HAP-1 (cell line): ENCODE results near the gene NODAL.

Source experiments
- DNase-seq, 2 experiments: peaks; one replicate each; pipeline ENCODE4 v3.0.0-alpha.2; 2016 to 2020; ENCODE audit warnings: low spot score in 2 of 2
- H3K27me3 ChIP-seq: fragments of 250-450 bp; sonication (Bioruptor Pico); 2 replicates; pipeline ENCODE4 v1.5.1; 2020; ENCODE audit warnings: low read depth, mild to moderate bottlenecking, moderate library complexity
- H3K36me3 ChIP-seq: fragments of 250-450 bp; sonication (Bioruptor Pico); replicated peaks from 2 replicates; pipeline ENCODE4 v1.5.1; 2020; ENCODE audit warnings: mild to moderate bottlenecking
- H3K4me1 ChIP-seq: fragments of 250-450 bp; sonication (Bioruptor Pico); 2 replicates; pipeline ENCODE4 v1.5.1; 2020; ENCODE audit warnings: mild to moderate bottlenecking
- H3K4me3 ChIP-seq: fragments of 250-450 bp; sonication (Bioruptor Pico); 2 replicates; pipeline ENCODE4 v1.5.1; 2020; ENCODE audit warnings: mild to moderate bottlenecking, moderate library complexity
- H3K9me3 ChIP-seq: fragments of 250-450 bp; sonication (Bioruptor Pico); 2 replicates; pipeline ENCODE4 v1.5.1; 2020; ENCODE audit warnings: mild to moderate bottlenecking, moderate library complexity
- in situ Hi-C: fragments of 300-500 bp; cut with MboI; formaldehyde crosslinking; loops from 3 replicates; pipeline ENCODE4 v1.14.3; 2020; ENCODE audit warnings: low sequenced_read_pairs, inconsistent platforms, mixed read lengths

Gene NODAL

GRCh38 chr10:70458329-70459060, 17.0 kb upstream of the NODAL start:
- in situ Hi-C loops: no loop called here
- Histone ChIP-seq H3K36me3 (no peaks in the 10 kb centered on the region), H3K9me3 (no peaks in the 10 kb centered on the region), H3K4me3 (no peak overlapping the region), H3K4me1 (peaks cover 10% of the 10 kb centered on the region), H3K27me3 (no peaks in the 10 kb centered on the region)
- DNase-seq: no peak

DNA sequence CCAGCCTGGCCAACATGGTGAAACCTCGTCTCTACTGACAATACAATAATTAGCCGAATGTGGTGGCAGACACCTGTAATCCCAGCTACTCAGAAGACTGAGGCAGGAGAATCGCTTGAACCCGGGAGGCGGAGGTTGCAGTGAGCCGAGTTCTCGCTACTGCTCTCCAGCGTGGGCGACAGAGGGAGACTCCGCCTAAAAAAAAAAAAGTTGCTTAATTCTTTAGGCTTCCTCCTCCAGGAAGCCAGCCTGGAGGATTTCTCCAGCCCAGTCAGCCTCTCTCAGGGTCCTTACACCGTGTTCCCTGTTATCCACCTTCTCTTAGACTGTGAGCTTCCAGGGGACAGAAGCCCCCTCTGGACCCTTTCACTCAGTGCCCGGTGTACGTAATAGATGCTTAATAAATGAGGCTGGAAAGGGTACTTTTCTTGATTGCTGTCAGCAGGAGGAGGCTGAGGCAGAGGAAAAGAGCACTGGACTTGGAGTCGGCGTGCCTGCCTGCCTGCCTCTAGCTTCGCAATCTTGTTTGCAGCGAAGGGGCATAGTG, 16.4 kb upstream of the NODAL start:
- peaks cover 10% of the 10 kb centered on the region for H3K4me1 ChIP-seq
- no peaks in the 10 kb centered on the region for H3K36me3 ChIP-seq
- no peak overlapping the region for H3K4me3 ChIP-seq
- DNase-seq: no peak
- in situ Hi-C loops: no loop called here
- H3K27me3 ChIP-seq: no peaks in the 10 kb centered on the region
- H3K9me3 ChIP-seq: no peaks in the 10 kb centered on the region

DNA sequence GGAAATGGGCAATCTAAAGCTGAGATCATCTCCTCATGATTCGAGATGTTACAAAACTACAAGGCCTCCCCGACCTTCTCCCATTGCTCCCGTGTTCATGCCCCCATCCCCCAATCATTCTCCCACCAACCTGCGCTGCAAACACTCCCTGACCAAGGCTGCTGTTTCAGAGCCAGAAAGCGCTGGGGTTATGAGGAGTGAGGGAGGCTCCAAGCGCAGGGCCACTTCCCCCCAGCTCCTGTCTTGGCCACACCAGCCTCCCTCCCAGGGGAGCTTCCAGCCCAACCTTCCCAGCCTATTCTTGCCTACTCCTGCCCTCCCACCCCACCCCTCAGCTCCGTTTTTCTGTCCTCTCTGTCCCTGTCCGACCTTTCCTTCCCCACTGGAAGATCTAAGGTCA, 14.7 kb upstream of the NODAL start:
- H3K27me3 ChIP-seq: no peaks in the 10 kb centered on the region
- H3K4me3 ChIP-seq: no peak overlapping the region
- in situ Hi-C loops: no loop called here
- H3K4me1 ChIP-seq: peaks cover 10% of the 10 kb centered on the region
- no peak for DNase-seq
- no peaks in the 10 kb centered on the region for H3K9me3 ChIP-seq
- no peaks in the 10 kb centered on the region for H3K36me3 ChIP-seq

- H3K9me3 ChIP-seq: no peaks in the 10 kb centered on the region
- H3K36me3 ChIP-seq: no peaks in the 10 kb centered on the region
- peaks cover 10% of the 10 kb centered on the region for H3K4me1 ChIP-seq
- DNase-seq: no peak
- no peak overlapping the region for H3K4me3 ChIP-seq
- no peaks in the 10 kb centered on the region for H3K27me3 ChIP-seq
- in situ Hi-C loops: no loop called here
Observed at GRCh38 chr10:70455213-70455630, 13.7 kb upstream of the NODAL start.

- Histone ChIP-seq H3K36me3 (no peaks in the 10 kb centered on the region), H3K9me3 (no peaks in the 10 kb centered on the region), H3K4me3 (no peak overlapping the region), H3K27me3 (no peaks in the 10 kb centered on the region), H3K4me1 (no peaks in the 10 kb centered on the region)
- in situ Hi-C loops: no loop called here
- DNase-seq: no peak
Observed at GRCh38 chr10:70448236-70448635, 6.8 kb upstream of the NODAL start.

DNA sequence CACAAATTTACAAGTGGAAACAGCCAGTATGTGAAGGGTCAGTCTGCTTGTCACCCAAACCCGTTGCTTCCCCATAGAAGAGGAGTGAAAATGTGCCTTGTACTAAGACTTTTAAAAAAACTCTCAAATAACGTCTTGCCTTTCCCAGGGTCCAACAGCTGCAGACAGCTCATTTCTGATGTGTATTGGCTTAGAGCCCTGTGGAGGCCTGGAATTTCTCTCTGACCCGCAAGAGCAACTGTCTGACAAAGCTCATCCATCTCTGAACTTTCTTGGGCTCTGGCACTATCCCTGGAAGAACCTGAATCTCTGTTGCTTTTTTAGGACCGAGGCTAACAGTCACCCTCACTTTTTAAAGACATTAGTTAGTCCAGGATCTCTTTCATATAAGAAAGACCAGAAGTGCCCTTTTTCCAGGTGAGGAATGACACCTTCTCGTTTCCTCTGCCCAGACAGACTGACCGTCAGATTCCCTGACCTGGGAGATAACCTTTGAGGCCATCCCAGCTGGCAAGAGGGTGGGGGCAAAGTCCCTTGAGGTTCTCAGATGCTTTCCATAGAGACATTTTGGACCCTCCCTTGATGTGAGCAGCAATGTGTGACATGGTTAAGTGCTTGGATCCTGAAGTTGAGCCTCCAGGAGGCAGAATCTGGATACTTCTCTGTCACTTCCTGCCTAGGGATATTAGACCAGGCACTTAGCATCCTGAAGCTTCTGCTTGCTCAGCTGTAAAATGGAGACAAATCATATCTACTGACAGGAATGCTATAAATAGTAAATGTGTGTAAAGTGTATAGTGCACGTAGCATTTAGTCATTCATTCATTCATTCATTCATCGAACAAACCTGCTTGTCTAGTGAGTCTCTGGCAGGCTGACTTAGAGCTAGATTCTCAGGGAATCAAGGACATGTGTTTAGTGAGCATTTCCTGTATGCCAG, 4.5 kb upstream of the NODAL start:
- Histone ChIP-seq H3K9me3 (no peaks in the 10 kb centered on the region), H3K4me1 (no peaks in the 10 kb centered on the region), H3K36me3 (no peaks in the 10 kb centered on the region), H3K4me3 (no peak overlapping the region), H3K27me3 (peaks cover 15% of the 10 kb centered on the region)
- DNase-seq: no peak
- in situ Hi-C loops: no loop called here

GRCh38 chr10:70444744-70445143, 3.3 kb upstream of the NODAL start:
- in situ Hi-C loops: no loop called here
- no peak for DNase-seq
- no peak overlapping the region for H3K4me3 ChIP-seq
- H3K4me1 ChIP-seq: no peaks in the 10 kb centered on the region
- H3K36me3 ChIP-seq: no peaks in the 10 kb centered on the region
- peaks cover 21% of the 10 kb centered on the region for H3K27me3 ChIP-seq
- H3K9me3 ChIP-seq: no peaks in the 10 kb centered on the region

GRCh38 chr10:70442332-70442988, 979 bp upstream of the NODAL start:
- Histone ChIP-seq H3K27me3 (peaks cover 21% of the 10 kb centered on the region), H3K9me3 (no peaks in the 10 kb centered on the region), H3K4me1 (no peaks in the 10 kb centered on the region), H3K36me3 (no peaks in the 10 kb centered on the region), H3K4me3 (no peak overlapping the region)
- in situ Hi-C loops: no loop called here
- no peak for DNase-seq

DNA sequence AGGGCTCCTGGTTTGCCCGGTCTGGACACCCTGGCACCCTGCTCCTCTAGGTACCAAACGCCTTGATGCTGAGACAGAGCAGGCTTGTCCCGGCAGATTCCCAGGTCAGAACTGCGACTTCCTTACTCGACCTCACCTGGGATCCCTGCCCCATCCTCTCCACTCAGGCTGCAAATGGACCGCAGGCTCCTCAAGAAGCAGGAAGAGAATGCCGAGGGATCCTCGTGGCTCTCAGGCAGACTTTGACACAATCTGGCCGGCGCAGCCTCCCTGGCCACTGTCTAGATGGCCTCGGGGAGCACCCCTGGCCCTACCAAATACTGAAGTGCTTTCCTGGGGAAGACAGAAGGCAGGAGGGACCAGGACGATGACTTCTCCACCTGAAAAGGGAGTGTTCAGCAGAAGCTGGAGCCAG, 421 bp upstream of the NODAL start:
- Histone ChIP-seq H3K27me3 (peaks cover 21% of the 10 kb centered on the region), H3K36me3 (no peaks in the 10 kb centered on the region), H3K4me3 (no peak overlapping the region), H3K9me3 (no peaks in the 10 kb centered on the region), H3K4me1 (no peaks in the 10 kb centered on the region)
- no peak for DNase-seq
- in situ Hi-C loops: no loop called here

DNA sequence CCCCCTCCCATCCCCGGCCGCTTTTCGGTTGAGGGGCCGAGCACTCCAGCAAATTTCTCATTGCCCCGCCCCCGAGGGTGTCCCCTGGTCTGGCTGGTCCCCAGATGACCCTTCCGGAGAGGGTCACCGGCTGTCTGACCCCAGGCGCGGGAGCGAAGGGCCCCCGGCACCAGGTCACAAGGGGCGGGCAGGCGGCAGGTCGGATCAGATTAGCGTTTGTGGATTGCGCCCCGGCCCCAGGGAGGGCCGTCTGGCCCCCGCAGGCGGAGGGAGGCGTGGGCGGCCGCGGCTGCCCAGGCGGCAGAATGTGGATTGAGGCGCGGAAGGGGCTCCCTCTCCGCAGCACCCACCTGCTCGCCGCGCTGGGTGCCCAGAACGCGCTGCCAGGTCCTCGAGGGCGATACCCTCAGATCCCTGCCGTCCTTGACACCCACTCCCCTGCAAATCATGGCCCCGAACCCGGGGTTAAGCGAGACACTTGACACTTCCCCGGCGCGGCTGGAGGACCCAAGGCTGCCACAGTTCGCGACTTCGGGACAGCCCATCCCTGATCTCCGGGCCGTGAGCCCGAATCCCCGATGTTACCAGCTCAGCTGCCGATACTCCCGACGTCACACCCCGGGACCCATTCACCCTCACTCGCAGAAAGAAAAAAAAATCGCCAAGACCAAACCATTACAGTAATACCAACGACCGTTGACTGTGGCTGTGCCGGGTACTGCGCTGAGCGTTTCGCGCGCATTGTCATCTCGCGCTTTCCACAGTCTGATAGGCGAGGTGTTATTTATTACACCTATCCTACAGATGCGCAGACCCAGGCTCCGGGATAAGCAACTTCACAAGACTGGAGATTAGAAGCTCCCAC, 953 bp downstream of the NODAL start:
- H3K4me1 ChIP-seq: no peaks in the 10 kb centered on the region
- H3K27me3 ChIP-seq: peaks cover 21% of the 10 kb centered on the region
- in situ Hi-C loops: no loop called here
- no peaks in the 10 kb centered on the region for H3K36me3 ChIP-seq
- H3K4me3 ChIP-seq: peak overlapping the region; percentile 6; the same call in 1 of the 2 replicates
- DNase-seq: no peak
- no peaks in the 10 kb centered on the region for H3K9me3 ChIP-seq

GRCh38 chr10:70437721-70438120, 3.8 kb downstream of the NODAL start:
- no peaks in the 10 kb centered on the region for H3K9me3 ChIP-seq
- H3K4me3 ChIP-seq: no peak overlapping the region
- peaks cover 21% of the 10 kb centered on the region for H3K27me3 ChIP-seq
- DNase-seq: no peak
- H3K36me3 ChIP-seq: no peaks in the 10 kb centered on the region
- no peaks in the 10 kb centered on the region for H3K4me1 ChIP-seq
- in situ Hi-C loops: no loop called here

DNA sequence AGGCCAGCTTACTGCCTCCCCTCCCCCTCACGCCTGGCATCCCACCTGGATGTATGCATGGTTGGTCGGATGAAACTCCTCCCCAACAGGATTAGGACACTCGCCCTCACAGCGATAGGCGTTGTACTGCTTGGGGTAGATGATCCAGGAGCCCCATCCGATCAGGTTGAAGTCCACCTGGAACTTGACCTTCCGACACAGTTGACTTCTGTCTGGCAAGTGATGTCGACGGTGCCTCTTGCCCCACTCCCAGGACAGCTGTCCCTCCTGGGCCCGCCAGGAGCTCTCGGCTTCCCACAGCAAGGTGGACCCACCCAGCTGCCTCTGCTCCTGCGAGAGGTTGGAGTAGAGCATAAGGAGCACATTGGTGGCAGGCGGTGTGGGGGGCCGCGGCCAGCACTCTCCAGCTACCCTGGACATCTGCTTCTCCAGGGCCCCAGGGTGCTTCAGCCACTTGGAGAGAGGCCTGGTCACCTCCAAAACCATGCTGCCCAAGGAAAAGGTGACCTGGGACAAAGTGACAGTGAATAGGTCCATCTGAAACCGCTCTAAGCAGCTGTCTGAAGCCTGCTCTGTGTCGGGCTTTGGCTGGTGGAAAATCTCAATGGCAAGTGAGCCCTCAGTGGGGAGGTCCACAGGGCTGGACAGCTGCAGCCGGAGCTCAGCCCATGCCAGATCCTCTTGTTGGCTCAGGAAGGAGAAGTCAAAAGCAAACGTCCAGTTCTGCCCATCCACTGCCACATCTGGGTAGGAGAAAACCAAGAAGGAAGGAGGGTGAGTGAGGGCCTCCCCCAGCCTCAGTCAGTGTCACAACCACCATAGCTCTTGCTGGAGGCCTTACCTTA, 6.0 kb downstream of the NODAL start:
- in situ Hi-C loops: no loop called here
- Histone ChIP-seq H3K4me1 (no peaks in the 10 kb centered on the region), H3K9me3 (no peaks in the 10 kb centered on the region), H3K36me3 (peaks cover 3% of the 10 kb centered on the region), H3K4me3 (no peak overlapping the region), H3K27me3 (peaks cover 1% of the 10 kb centered on the region)
- DNase-seq: no peak
